ENCODE data around the gene SDR39U1.

- TF ChIP-seq CTCF (IDR thresholded peaks at IDR 0.05; ENCODE audit: poor library complexity, severe bottlenecking) (peak; percentile 54), POLR2AphosphoS5 (IDR thresholded peaks at IDR 0.05) (peak; percentile 97), EP300 (conservative IDR thresholded peaks at IDR 0.05; ENCODE audit: poor library complexity, severe bottlenecking) (peak; percentile 60), EZH2 (IDR thresholded peaks at IDR 0.05; ENCODE audit: borderline replicate concordance, insufficient read depth, low read length, poor library complexity, severe bottlenecking) (no peak)
Observed at GRCh38 chr14:24442240-24443052, at the start of gene SDR39U1.

All from neural cell (in vitro differentiated cells).